Mesendoderm (in vitro differentiated cells): ENCODE measurements around the gene TOP2B.

Experiments used
- DNase-seq: peaks from one replicate; pipeline ENCODE4 v3.0.0; 2013
- H2AK5ac ChIP-seq: 2 replicates; pipeline ENCODE4 v1.6.1; 2013; ENCODE audit warnings: low read length, inconsistent platforms
- H2BK120ac ChIP-seq: 2 replicates; pipeline ENCODE4 v1.6.1; 2013; ENCODE audit warnings: low read depth, mild to moderate bottlenecking, low read length, moderate library complexity, mixed read lengths
- H2BK15ac ChIP-seq: replicated peaks from 2 replicates; pipeline ENCODE4 v1.6.1; 2013; ENCODE audit warnings: low read depth, mild to moderate bottlenecking, moderate library complexity
- H2BK5ac ChIP-seq: 2 replicates; pipeline ENCODE4 v1.6.1; 2013; ENCODE audit warnings: low read length, inconsistent platforms
- H3K18ac ChIP-seq: 2 replicates; pipeline ENCODE4 v1.6.1; 2013; ENCODE audit warnings: mild to moderate bottlenecking, low read length, mixed read lengths
- H3K23ac ChIP-seq: one replicate; pipeline ENCODE4 v1.6.1; 2013; ENCODE audit warnings: low read length
- H3K27ac ChIP-seq: 2 replicates; pipeline ENCODE4 v1.5.1; 2013; ENCODE audit warnings: low read depth, mild to moderate bottlenecking, inconsistent platforms, low read length, moderate library complexity
- H3K27me3 ChIP-seq: 2 replicates; pipeline ENCODE4 v1.6.1; 2013; ENCODE audit warnings: low read length, control low read depth, mild to moderate bottlenecking, inconsistent platforms; ENCODE audit not compliant: insufficient read depth, poor library complexity
- H3K36me3 ChIP-seq: 2 replicates; pipeline ENCODE4 v1.6.1; 2013; ENCODE audit warnings: low read length, inconsistent platforms; ENCODE audit not compliant: control insufficient read depth, insufficient read depth
- H3K4ac ChIP-seq: one replicate; pipeline ENCODE4 v1.6.1; 2013; ENCODE audit warnings: low read depth, mild to moderate bottlenecking, low read length, moderate library complexity
- H3K4me1 ChIP-seq: 2 replicates; pipeline ENCODE4 v1.6.1; 2013; ENCODE audit warnings: low read depth, low read length, inconsistent platforms; ENCODE audit not compliant: control insufficient read depth
- H3K4me2 ChIP-seq: 2 replicates; pipeline ENCODE4 v1.6.1; 2013; ENCODE audit warnings: low read length
- H3K4me3 ChIP-seq: 2 replicates; pipeline ENCODE4 v1.5.1; 2013; ENCODE audit warnings: mild to moderate bottlenecking, low read length
- H3K56ac ChIP-seq: one replicate; pipeline ENCODE4 v1.6.1; 2013; ENCODE audit warnings: low read length
- H3K79me1 ChIP-seq: 2 replicates; pipeline ENCODE4 v1.6.1; 2013; ENCODE audit warnings: low read length, inconsistent platforms
- H3K79me2 ChIP-seq: 2 replicates; pipeline ENCODE4 v1.6.1; 2013; ENCODE audit warnings: mild to moderate bottlenecking, low read length; ENCODE audit not compliant: control insufficient read depth, insufficient read depth
- H3K9ac ChIP-seq: 2 replicates; pipeline ENCODE4 v1.6.1; 2013; ENCODE audit warnings: low read length, inconsistent platforms
- H4K5ac ChIP-seq: one replicate; pipeline ENCODE4 v1.6.1; 2013; ENCODE audit warnings: low read length
- H4K8ac ChIP-seq: one replicate; pipeline ENCODE4 v1.6.1; 2013; ENCODE audit warnings: low read depth, mild to moderate bottlenecking, control low read depth, low read length, moderate library complexity
- WGBS: extraction: QIAGEN DNeasy Blood & Tissue Kit; methylation state at CpG from one replicate; pipeline ENCODE4 v1.1.7; 2013; ENCODE audit warnings: low lambda C conversion rate, missing lambda C conversion rate; ENCODE audit not compliant: insufficient coverage; ENCODE audit errors: extremely low coverage; 5-methylcytosine and 5-hydroxymethylcytosine counted together

TOP2B gene

DNA sequence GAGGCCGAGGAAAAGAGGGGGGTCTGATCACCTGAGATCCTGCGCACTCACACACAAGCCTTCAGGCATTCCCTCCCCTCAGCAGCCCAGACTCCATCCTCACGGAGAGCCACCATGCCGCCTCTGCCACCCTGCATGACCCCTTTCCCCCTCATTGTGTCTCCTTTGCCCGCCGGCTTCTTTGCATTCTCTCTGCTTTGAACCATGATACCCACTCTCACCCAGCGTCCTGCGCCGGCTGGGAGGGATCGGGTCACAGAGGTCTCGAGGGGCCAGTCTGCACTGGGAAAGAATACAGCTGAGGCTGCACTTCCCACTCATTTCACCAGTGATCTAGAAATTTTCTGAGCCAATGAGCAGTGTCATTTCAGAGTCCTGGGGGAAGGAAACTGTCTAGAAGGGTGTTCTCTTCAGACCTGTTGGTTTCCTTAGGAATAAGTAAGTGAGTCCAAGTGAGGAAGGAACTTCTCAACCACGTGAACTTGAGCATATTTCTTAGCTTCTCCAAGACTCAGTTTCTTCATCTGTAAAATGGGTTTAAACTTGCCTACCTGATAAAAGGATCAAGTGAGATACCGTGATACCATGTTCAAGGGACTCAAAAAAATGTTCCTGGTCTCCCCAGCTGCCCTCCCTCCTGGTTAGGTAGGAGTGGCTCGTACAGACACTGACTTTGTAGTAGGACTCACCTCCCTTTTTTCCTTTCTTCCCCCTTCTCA, 96.7 kb downstream of the TOP2B start:
- Histone ChIP-seq H3K9ac (no peak overlapping the region), H2BK120ac (no peak overlapping the region), H4K5ac (no peak overlapping the region), H3K4me1 (no peaks in the 10 kb centered on the region), H2AK5ac (no peak overlapping the region), H3K79me1 (no peaks in the 10 kb centered on the region), H3K36me3 (no peaks in the 10 kb centered on the region), H3K4me2 (no peak overlapping the region), H3K27ac (no peak overlapping the region), H3K56ac (no peak overlapping the region), H2BK15ac (no peak overlapping the region), H2BK5ac (no peak overlapping the region), H3K79me2 (no peaks in the 10 kb centered on the region), H3K4me3 (no peak overlapping the region), H4K8ac (no peak overlapping the region), H3K4ac (no peak overlapping the region), H3K23ac (no peak overlapping the region), H3K18ac (no peak overlapping the region), H3K27me3 (no peaks in the 10 kb centered on the region)
- no CpG with 5 or more reads among the region's 14 CpGs for WGBS
- no peak for DNase-seq

DNA sequence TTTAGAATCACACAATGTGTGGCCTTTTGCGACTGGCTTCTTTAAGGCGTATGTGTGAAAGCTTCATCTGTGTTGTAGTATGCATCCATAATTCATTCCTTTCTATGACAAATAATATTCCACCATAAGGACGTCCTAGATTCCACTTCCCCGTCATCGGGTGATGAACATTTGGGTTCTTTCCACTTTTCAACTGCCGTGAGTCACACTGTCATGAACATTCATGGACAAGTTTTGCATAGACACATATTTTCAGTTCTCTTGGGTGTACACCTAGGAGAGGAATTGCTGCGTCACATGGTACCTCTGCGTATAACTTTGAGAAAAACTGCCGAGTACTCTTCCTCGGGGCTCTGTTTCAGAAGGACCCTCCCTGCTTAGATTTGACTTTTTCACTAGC, 97.3 kb downstream of the TOP2B start:
- Histone ChIP-seq H2BK5ac (no peak overlapping the region), H3K4ac (no peak overlapping the region), H3K4me3 (no peak overlapping the region), H2BK120ac (no peak overlapping the region), H3K9ac (no peak overlapping the region), H4K5ac (no peak overlapping the region), H3K79me1 (no peaks in the 10 kb centered on the region), H3K4me2 (no peak overlapping the region), H3K79me2 (no peaks in the 10 kb centered on the region), H3K4me1 (no peaks in the 10 kb centered on the region), H3K36me3 (no peaks in the 10 kb centered on the region), H2BK15ac (no peak overlapping the region), H3K23ac (no peak overlapping the region), H3K56ac (no peak overlapping the region), H3K27ac (no peak overlapping the region), H3K27me3 (no peaks in the 10 kb centered on the region), H3K18ac (no peak overlapping the region), H2AK5ac (no peak overlapping the region), H4K8ac (no peak overlapping the region)
- WGBS, result no CpG with 5 or more reads among the region's 10 CpGs
- no peak for DNase-seq

GRCh38 chr3:25566358-25566920, 98.3 kb downstream of the TOP2B start:
- no peak overlapping the region for H4K8ac ChIP-seq
- no peak overlapping the region for H3K4me3 ChIP-seq
- no peaks in the 10 kb centered on the region for H3K36me3 ChIP-seq
- no peak overlapping the region for H4K5ac ChIP-seq
- no peak overlapping the region for H2AK5ac ChIP-seq
- H3K27ac ChIP-seq, result no peak overlapping the region
- no peaks in the 10 kb centered on the region for H3K79me2 ChIP-seq
- no peak overlapping the region for H2BK5ac ChIP-seq
- H3K4me2 ChIP-seq, result no peak overlapping the region
- no peak overlapping the region for H2BK15ac ChIP-seq
- H3K9ac ChIP-seq, result no peak overlapping the region
- no CpG with 5 or more reads among the region's 5 CpGs for WGBS
- H3K4ac ChIP-seq, result no peak overlapping the region
- no peak overlapping the region for H2BK120ac ChIP-seq
- H3K23ac ChIP-seq, result no peak overlapping the region
- no peak overlapping the region for H3K18ac ChIP-seq
- no peak overlapping the region for H3K56ac ChIP-seq
- DNase-seq, result peak; percentile 54
- H3K79me1 ChIP-seq, result no peaks in the 10 kb centered on the region
- H3K27me3 ChIP-seq, result no peaks in the 10 kb centered on the region
- no peaks in the 10 kb centered on the region for H3K4me1 ChIP-seq

- H3K4me3 ChIP-seq, result no peak overlapping the region
- no peaks in the 10 kb centered on the region for H3K79me2 ChIP-seq
- no peak overlapping the region for H3K27ac ChIP-seq
- H2BK15ac ChIP-seq, result no peak overlapping the region
- no peak overlapping the region for H2BK5ac ChIP-seq
- no peak for DNase-seq
- H3K56ac ChIP-seq, result no peak overlapping the region
- no CpG with 5 or more reads among the region's 7 CpGs for WGBS
- H4K8ac ChIP-seq, result no peak overlapping the region
- H3K23ac ChIP-seq, result no peak overlapping the region
- no peaks in the 10 kb centered on the region for H3K36me3 ChIP-seq
- no peak overlapping the region for H4K5ac ChIP-seq
- H3K9ac ChIP-seq, result no peak overlapping the region
- no peak overlapping the region for H2BK120ac ChIP-seq
- no peak overlapping the region for H3K4me2 ChIP-seq
- no peaks in the 10 kb centered on the region for H3K27me3 ChIP-seq
- no peak overlapping the region for H3K4ac ChIP-seq
- no peak overlapping the region for H3K18ac ChIP-seq
- H3K79me1 ChIP-seq, result no peaks in the 10 kb centered on the region
- H3K4me1 ChIP-seq, result no peaks in the 10 kb centered on the region
- H2AK5ac ChIP-seq, result no peak overlapping the region
These were observed 98.9 kb downstream of the TOP2B start for GRCh38 chr3:25565807-25566206.

DNA sequence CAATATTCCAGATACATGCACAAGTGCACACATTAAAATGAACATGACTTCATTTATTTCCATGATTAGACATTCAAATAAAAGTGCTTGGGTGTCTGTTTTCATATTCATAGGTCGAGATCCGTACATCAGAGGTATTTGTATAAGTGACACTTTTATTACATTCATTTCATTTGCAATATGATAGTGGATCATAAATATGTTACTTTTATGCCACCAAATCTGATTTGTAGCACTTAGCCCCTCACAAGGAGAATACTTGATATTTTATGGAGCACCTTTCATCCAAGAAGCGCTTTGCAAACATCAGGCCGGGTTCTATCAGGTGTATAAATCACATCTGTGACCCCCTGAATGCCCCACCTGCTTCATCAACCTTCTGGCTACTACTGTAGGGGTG, 100.6 kb downstream of the TOP2B start:
- H4K5ac ChIP-seq, result no peak overlapping the region
- no peak for DNase-seq
- H2BK5ac ChIP-seq, result no peak overlapping the region
- H2AK5ac ChIP-seq, result no peak overlapping the region
- no peaks in the 10 kb centered on the region for H3K36me3 ChIP-seq
- H2BK120ac ChIP-seq, result no peak overlapping the region
- H3K4me3 ChIP-seq, result no peak overlapping the region
- H3K79me1 ChIP-seq, result no peaks in the 10 kb centered on the region
- H3K18ac ChIP-seq, result no peak overlapping the region
- no peak overlapping the region for H3K4me2 ChIP-seq
- no peak overlapping the region for H2BK15ac ChIP-seq
- no peak overlapping the region for H3K4ac ChIP-seq
- no peak overlapping the region for H4K8ac ChIP-seq
- H3K4me1 ChIP-seq, result no peaks in the 10 kb centered on the region
- no peaks in the 10 kb centered on the region for H3K27me3 ChIP-seq
- no CpG with 5 or more reads among the region's 4 CpGs for WGBS
- H3K27ac ChIP-seq, result no peak overlapping the region
- no peak overlapping the region for H3K23ac ChIP-seq
- H3K9ac ChIP-seq, result no peak overlapping the region
- H3K56ac ChIP-seq, result no peak overlapping the region
- H3K79me2 ChIP-seq, result no peaks in the 10 kb centered on the region

DNA sequence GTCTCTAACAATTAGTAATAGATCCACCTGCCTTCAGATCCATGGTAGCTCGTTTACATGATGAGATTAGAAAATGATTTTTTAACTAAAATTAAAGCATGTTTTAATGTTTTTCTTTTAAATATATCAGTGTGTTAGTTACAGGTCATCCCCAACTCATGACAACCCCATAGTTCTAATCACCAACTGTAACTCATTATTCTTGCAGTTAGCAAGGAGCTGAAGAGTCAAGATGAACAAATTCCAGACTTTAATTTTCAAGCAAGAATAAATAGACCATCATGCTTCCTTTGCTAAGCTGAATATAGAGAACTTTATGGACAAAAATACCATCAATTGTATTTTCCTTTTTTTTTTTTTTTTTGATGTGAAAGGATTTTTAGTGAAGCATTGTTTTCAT, 101.1 kb downstream of the TOP2B start:
- no CpG with 5 or more reads among the region's 1 CpG for WGBS
- H2AK5ac ChIP-seq, result no peak overlapping the region
- no peak overlapping the region for H3K18ac ChIP-seq
- no peak overlapping the region for H4K5ac ChIP-seq
- no peaks in the 10 kb centered on the region for H3K79me1 ChIP-seq
- no peak overlapping the region for H2BK120ac ChIP-seq
- no peak overlapping the region for H3K4me3 ChIP-seq
- no peak for DNase-seq
- H3K4ac ChIP-seq, result no peak overlapping the region
- H3K9ac ChIP-seq, result no peak overlapping the region
- no peak overlapping the region for H3K56ac ChIP-seq
- H3K4me1 ChIP-seq, result no peaks in the 10 kb centered on the region
- H3K36me3 ChIP-seq, result no peaks in the 10 kb centered on the region
- H2BK5ac ChIP-seq, result no peak overlapping the region
- H2BK15ac ChIP-seq, result no peak overlapping the region
- no peak overlapping the region for H4K8ac ChIP-seq
- H3K4me2 ChIP-seq, result no peak overlapping the region
- no peaks in the 10 kb centered on the region for H3K79me2 ChIP-seq
- no peak overlapping the region for H3K23ac ChIP-seq
- no peaks in the 10 kb centered on the region for H3K27me3 ChIP-seq
- H3K27ac ChIP-seq, result no peak overlapping the region
